Measurements from ENCODE around the gene ARL17A.
"Not testable (repeated sequence)": the region's sequence is repeated elsewhere in the genome, so short reads cannot be mapped to it uniquely, and the experiment has no call there.

DNA sequence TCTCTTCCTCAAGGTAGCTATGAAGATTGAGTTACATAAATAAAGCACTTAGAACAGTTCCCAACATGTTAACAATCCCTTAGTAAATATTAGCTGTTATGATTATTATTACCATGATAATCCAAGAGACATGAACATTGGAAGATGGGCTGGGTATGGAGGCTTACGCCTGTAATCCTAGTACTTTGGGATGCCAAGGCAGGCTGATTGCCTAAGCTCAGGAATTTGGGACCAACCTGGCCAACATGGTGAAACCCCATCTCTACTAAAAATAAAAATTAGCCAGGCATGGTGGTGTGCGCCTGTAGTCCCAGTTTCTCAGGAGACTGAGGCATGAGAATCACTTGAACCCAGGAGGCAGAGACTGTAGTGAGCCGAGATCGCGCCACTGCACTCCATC is 45.2 kb upstream of the ARL17A start:
- TF ChIP-seq, protein P1, sequence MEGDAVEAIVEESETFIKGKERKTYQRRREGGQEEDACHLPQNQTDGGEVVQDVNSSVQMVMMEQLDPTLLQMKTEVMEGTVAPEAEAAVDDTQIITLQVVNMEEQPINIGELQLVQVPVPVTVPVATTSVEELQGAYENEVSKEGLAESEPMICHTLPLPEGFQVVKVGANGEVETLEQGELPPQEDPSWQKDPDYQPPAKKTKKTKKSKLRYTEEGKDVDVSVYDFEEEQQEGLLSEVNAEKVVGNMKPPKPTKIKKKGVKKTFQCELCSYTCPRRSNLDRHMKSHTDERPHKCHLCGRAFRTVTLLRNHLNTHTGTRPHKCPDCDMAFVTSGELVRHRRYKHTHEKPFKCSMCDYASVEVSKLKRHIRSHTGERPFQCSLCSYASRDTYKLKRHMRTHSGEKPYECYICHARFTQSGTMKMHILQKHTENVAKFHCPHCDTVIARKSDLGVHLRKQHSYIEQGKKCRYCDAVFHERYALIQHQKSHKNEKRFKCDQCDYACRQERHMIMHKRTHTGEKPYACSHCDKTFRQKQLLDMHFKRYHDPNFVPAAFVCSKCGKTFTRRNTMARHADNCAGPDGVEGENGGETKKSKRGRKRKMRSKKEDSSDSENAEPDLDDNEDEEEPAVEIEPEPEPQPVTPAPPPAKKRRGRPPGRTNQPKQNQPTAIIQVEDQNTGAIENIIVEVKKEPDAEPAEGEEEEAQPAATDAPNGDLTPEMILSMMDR (IDR thresholded peaks at IDR 0.05), result not testable (repeated sequence)
- not testable (repeated sequence) for TF ChIP-seq POLR2AphosphoS5 (IDR thresholded peaks at IDR 0.05)

All from breast epithelium (tissue), 3 donors.